Uterus (tissue), 4 donors: ENCODE measurements around the gene SBNO2. TPM values are rescaled to one million over a fixed set of nuclear protein-coding genes. Genes with fewer than 3 reads are reported as not detected.

Experiments
- DNase-seq, 2 donors: peaks; one replicate each; pipeline ENCODE4 v3.0.0-alpha.2; 2019 to 2020
- H3K27ac ChIP-seq, 2 donors: fragments of 200-600 bp; sonication (generic); 1 replicate in 1 of 2; 2 replicates in 1 of 2; pipeline ENCODE4 v1.5.1; 2016 to 2018
- H3K27me3 ChIP-seq, 2 donors: fragments of 200-600 bp; sonication (generic); one replicate each; pipeline ENCODE4 v1.5.1; 2018 to 2019; ENCODE audit warnings: control low read depth in 1 of 2
- H3K36me3 ChIP-seq, 2 donors: fragments of 200-600 bp; sonication (generic); one replicate each; pipeline ENCODE4 v1.5.1; 2019; ENCODE audit warnings: control low read depth in 1 of 2
- H3K4me1 ChIP-seq, 2 donors: fragments of 200-600 bp; sonication (generic); one replicate each; pipeline ENCODE4 v1.5.1; 2018 to 2019; ENCODE audit warnings: control low read depth in 1 of 2
- H3K4me3 ChIP-seq, 2 donors: fragments of 200-600 bp; sonication (generic); 1 replicate in 1 of 2; 2 replicates in 1 of 2; pipeline ENCODE4 v1.5.1; 2018 to 2019; ENCODE audit warnings: mild to moderate bottlenecking in 1 of 2
- H3K9me3 ChIP-seq, 2 donors: fragments of 200-600 bp; sonication (generic); one replicate each; pipeline ENCODE4 v1.5.1; 2019; ENCODE audit warnings: control low read depth in 1 of 2
- CTCF ChIP-seq, 4 experiments: fragments of 200-600 bp in 2 of 4; fragments of 450-650 bp in 2 of 4; sonication (generic) in 2 of 4; IDR thresholded peaks; one replicate each; pipeline ENCODE4 v1.5.1; 2016 to 2019; ENCODE audit warnings: antibody characterized with exemption in 4 of 4, mild to moderate bottlenecking in 2 of 4, moderate library complexity in 1 of 4
- POLR2A ChIP-seq, 2 donors: fragments of 450-650 bp; IDR thresholded peaks; one replicate each; pipeline ENCODE4 v1.6.1; 2016; ENCODE audit warnings: antibody characterized with exemption in 2 of 2, mild to moderate bottlenecking in 1 of 2, moderate library complexity in 1 of 2
- intact Hi-C: fragments of 100-400 bp; cut with DNase I; formaldehyde crosslinking; loops from one replicate; pipeline ENCODE4 v1.15.1; 2023; ENCODE audit warnings: low total_unique reads
- total RNA-seq, 4 donors: library from RNA; depleted of rRNA in 3 of 4; stranded (reverse); fragments of >200 nt in 3 of 4; gene quantifications; one replicate each; pipeline versions ENCODE4 v1.1.0 to v1.2.4, GENCODE V29; 2014 to 2023
- donor health status: DM: yes; HTN: yes; CAD: no.

The SBNO2 gene
- total RNA-seq, 4 donors from 2014 or later: 4.4 to 107 (median 10.7) TPM

DNA sequence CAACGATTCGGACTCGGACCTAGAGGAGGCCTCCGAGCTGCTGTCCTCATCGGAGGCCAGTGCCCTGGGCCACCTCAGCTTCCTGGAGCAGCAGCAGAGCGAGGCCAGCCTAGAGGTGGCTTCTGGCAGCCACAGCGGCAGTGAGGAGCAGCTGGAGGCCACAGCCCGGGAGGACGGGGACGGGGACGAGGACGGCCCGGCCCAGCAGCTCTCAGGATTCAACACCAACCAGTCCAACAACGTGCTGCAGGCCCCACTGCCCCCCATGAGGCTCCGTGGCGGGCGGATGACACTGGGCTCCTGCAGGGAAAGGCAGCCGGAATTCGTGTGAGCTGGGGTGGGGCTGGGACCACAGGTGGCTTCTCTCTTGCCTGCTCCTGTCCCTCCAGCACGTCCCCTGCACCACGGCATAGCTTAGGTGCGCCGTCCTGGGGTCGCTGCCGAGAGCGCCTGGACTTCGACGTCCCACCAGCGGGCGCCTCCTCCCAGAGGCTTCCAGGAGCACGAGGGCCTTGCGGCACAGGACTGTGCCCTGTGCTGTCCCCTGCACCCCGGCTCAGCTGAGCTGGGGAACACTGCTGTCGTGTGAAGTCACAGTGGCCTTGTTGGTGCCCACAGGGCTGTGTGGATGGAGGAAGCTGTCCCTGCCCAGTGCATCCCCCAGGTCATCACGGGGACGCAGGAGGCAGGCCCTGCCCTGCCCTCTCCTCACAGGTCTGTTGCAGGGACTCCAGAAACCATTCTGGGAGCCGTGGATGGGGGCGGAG is 88.2 kb downstream of the SBNO2 start:
- TF ChIP-seq POLR2A (IDR thresholded peaks at IDR 0.05): no peak
- no peak for TF ChIP-seq CTCF (IDR thresholded peaks at IDR 0.05)
- Histone ChIP-seq H3K36me3 (no peaks in the 10 kb centered on the region), H3K4me3 (no peak overlapping the region), H3K27me3 (no peaks in the 10 kb centered on the region), H3K9me3 (no peaks in the 10 kb centered on the region), H3K27ac (no peak overlapping the region), H3K4me1 (peaks cover 0 to 13% of the 10 kb centered on the region in 2 donors)
- intact Hi-C loops: loop anchor here (10.0 kb wide), 1 partner anchor 51 kb away; no protein-coding TSS in a partner anchor
- DNase-seq: no peak

- no peak overlapping the region for H3K27ac ChIP-seq
- no peak for DNase-seq
- intact Hi-C loops: loop anchor here (10.0 kb wide), 1 partner anchor 50 kb away; no protein-coding TSS in a partner anchor
- TF ChIP-seq POLR2A (IDR thresholded peaks at IDR 0.05): no peak
- no peak for TF ChIP-seq CTCF (IDR thresholded peaks at IDR 0.05)
- no peaks in the 10 kb centered on the region for H3K27me3 ChIP-seq
- no peak overlapping the region for H3K4me3 ChIP-seq
- no peaks in the 10 kb centered on the region for H3K9me3 ChIP-seq
- no peaks in the 10 kb centered on the region for H3K36me3 ChIP-seq
- peaks cover 0 to 13% of the 10 kb centered on the region in 2 donors for H3K4me1 ChIP-seq
Measured at GRCh38 chr19:1085053-1085658, 88.9 kb downstream of the SBNO2 start.

DNA sequence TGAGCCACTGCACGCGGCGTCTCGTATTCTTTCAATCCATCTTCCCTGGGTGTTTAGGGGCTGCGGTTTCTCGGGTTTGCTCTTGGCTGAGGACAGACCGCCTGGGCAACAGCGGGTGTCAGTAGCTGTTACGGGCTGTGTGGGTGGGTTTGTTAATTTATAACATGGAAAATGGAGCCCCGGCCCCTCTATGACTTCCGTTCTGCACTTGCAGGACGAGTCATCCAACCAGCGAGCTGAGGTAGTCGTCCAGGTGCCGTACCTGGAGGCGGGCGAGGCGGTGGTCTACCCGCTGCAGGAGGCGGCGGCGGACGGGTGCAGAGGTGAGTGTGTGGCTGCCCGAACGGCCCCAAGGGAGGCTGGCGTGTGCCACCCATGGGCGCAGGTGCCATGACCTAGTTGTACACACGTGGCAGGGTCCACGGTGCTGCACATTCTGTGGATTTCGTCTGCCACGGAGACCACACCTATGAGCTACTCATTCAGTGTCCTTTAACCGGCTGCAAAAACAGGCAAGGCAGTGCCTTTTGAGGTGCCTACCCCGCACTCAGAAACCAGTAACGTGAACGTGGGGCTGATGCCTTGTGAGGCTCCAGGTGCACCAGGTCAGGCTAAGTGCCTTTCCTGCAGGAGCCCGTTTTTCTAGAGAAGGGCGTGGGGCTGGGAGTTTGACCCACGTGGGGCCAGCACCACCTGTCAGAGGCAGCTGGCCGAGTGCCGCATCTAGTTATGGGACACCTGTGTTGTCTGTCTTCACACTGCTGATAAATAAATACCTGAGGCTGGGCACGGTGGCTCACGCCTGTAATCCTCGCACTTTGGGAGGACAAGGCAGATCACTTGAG is 89.8 kb downstream of the SBNO2 start:
- intact Hi-C loops: loop anchor here (10.0 kb wide), 1 partner anchor 49 kb away; no protein-coding TSS in a partner anchor
- Histone ChIP-seq H3K36me3 (no peaks in the 10 kb centered on the region), H3K27me3 (no peaks in the 10 kb centered on the region), H3K27ac (no peak overlapping the region), H3K9me3 (no peaks in the 10 kb centered on the region), H3K4me3 (no peak overlapping the region), H3K4me1 (peaks cover 0 to 13% of the 10 kb centered on the region in 2 donors)
- TF ChIP-seq POLR2A (IDR thresholded peaks at IDR 0.05): no peak
- no peak for TF ChIP-seq CTCF (IDR thresholded peaks at IDR 0.05)
- DNase-seq: no peak

- Histone ChIP-seq H3K27me3 (no peaks in the 10 kb centered on the region), H3K36me3 (no peaks in the 10 kb centered on the region), H3K9me3 (no peaks in the 10 kb centered on the region), H3K4me3 (no peak overlapping the region), H3K27ac (no peak overlapping the region), H3K4me1 (peaks cover 0 to 13% of the 10 kb centered on the region in 2 donors)
- TF ChIP-seq CTCF (IDR thresholded peaks at IDR 0.05) (no peak), POLR2A (IDR thresholded peaks at IDR 0.05) (no peak)
- intact Hi-C loops: loop anchor here (10.0 kb wide), 1 partner anchor 48 kb away; no protein-coding TSS in a partner anchor
- no peak for DNase-seq
Measured at GRCh38 chr19:1082928-1083816, 90.9 kb downstream of the SBNO2 start.
